CD4-positive, alpha-beta T cell treated with Interferon alpha-2 for 1 hour (primary cell): ENCODE measurements around the gene SPATA1.
"Not testable (repeated sequence)": the region's sequence is repeated elsewhere in the genome, so short reads cannot be mapped to it uniquely, and the experiment has no call there.

ENCODE experiments used
- DNase-seq, 2 donors: peaks; one replicate each; pipeline ENCODE4 v3.0.0-alpha.2; 2020 to 2022

SPATA1 gene, protein sequence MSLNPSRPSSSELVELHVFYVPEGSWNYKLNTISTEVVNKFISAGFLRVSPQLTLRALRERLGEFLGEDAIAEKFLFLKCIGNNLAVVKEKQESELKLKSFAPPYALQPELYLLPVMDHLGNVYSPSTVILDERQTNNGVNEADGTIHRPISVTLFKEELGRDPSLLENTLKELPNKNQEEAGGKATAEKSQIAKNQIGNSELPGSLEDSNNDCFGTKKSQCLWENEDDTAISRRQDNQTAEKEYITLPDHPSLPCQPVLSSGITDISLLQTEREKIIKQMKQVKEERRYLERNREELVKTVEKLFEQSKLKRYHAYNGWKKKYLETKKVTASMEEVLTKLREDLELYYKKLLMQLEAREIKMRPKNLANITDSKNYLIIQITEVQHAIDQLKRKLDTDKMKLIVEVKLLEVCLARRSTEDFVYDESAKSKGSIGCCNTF

DNA sequence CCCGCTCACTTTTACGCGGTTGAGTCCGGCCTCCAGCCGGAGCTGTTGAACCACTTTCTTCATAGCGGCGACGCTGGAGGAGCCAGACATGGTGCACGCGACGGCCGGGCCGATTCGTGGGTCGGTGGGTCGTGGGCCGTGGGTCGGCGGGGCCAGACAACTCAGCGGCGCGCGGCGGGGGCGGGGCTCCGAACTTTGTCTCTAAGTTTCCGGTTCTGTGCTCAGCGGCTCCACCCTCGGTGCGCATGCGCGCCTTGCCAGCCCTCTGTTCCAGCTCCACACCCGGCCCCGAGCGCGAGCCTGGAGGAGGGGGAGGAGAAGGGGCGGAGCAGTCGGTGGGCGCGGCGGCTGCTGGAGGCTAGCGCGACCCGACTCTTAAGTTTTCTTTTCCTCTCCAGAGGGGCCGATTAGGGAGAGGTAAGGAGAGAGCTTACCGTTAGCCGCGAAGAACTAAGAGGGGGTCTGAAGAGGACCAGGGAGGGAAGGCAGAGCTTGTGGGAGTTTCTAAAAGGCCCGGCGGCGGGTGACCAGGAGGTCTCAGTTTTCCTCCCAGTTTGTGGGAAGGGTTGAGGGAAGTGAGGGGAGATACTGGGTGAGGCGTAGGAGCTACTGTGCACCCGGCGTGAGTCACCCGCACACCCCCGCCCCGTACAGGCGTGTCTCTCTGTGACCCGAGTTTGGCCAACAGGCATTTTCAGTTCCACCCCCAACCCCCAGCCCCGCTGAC lies at the start of gene SPATA1, which contains the start of gene GNG5:
Gene SPATA1 (plus strand): TSS at position 385 of the 727 bp plus-strand sequence. CDS start 9,974 bp downstream, outside the sequence.
Gene GNG5 (minus strand): TSS at position 580 of the 727 bp plus-strand sequence. CDS start 490 bp downstream, at position 90.
- peak; percentile 98 for DNase-seq

DNA sequence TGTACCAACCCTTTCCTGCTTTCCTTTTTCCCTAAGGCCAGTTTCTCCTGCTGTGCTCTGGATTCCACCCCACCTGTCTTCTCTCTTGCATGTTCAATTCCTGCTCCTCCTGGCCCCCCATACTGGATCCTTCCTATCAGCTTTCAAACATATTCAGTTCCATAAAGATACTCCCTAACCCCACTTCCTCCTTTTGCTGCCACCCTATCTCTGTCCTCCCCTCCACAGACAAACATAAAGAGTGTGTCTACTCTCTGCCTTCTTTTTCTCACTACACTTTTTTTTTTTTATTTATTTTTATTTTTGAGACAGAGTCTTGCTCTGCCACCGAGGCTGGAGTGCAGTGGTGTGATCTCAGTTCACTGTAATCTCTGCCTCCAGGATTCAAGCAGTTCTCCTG lies 44.1 kb upstream of the SPATA1 start:
- no peak for DNase-seq

- DNase-seq, result no peak
Observed at GRCh38 chr1:84467298-84467697, 38.9 kb upstream of the SPATA1 start.

GRCh38 chr1:84476225-84476624 lies 30.0 kb upstream of the SPATA1 start:
- DNase-seq, result no peak

DNA sequence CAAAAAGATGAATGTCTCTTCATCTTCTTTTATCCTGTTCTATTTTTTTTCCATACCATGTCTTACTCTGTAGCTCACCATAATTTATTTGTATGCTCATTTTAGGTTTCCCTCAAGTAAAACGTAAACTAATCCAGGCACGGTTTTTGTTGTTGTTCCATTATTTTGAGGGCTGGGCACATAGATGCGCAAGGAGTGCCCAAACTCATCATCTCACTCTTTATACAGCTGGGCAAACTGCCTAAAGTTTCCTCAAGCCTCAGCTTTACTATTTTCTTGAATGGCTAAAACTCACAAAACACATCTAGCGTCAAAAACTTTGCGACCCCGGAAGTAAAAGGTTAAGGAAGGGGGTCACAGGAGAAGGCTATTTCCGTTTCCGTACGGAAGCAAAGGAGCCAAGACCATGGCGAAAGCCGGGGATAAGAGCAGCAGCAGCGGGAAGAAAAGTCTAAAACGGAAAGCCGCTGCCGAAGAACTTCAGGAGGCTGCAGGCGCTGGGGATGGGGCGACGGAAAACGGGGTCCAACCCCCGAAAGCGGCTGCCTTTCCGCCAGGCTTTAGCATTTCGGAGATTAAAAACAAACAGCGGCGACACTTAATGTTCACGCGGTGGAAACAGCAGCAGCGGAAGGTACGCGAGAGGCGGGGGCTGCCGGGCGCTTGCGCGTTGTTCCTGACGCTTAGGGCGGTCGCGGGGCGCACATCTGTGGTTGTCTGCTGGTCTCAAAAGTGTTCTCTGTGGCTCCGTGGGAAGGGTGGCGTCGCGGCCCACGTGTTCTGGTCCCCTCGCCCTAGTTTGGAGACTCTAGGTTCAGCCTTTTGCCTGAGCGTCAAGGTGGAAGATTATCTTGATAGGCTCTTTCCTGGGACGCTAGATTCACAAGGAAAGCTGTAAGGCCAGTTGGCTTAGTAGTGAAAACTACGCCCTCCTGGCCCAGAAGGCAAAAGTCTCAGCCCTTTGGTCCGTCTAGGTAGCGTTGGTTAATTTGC lies 27.0 kb upstream of the SPATA1 start, which contains the start of gene RPF1:
Gene RPF1 (plus strand): TSS at position 391 of the 993 bp plus-strand sequence. CDS start 16 bp downstream, at position 407.
- peak; percentile 75 to 82 for DNase-seq

DNA sequence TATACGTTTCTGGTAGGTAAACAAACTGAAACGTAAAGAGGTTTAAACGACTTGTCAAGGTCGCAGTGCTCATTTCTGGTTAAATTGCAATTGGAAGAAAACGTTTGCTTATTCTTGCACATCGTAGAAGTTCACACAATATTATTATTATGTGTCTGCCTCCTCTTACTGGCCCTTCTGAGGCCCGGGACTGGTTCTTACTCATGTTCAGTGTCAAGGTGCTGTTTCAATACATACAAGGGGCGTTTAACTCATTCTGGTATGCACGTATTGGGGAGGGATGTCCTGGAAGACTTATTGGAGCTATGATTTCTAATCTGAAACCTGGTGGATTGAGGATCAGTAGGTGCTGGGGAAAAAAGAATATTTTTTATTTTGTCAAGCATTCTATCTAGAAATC lies 26.2 kb upstream of the SPATA1 start:
- DNase-seq, result no peak

- DNase-seq, result no peak
Observed at GRCh38 chr1:84480650-84481049, 25.5 kb upstream of the SPATA1 start.

DNA sequence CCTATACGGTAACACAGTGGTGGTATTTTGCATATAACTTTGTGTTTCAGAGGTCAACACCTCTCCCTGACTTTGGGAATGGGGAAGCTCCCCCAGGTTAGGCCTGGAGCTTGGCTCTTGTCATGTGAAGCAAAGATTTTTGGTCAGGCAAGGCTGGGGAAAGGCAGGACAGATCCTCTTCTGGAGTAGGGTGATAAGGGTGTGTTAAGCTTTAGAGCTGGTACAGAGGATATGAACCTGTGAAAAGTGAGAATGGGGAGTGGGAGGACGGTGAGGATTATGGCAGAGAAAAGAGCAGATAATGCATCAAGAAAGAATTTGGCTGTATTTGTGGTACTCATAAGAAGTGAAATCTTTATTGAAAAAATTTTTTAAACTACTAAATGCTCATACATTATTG lies 24.9 kb upstream of the SPATA1 start:
- DNase-seq, result no peak

DNA sequence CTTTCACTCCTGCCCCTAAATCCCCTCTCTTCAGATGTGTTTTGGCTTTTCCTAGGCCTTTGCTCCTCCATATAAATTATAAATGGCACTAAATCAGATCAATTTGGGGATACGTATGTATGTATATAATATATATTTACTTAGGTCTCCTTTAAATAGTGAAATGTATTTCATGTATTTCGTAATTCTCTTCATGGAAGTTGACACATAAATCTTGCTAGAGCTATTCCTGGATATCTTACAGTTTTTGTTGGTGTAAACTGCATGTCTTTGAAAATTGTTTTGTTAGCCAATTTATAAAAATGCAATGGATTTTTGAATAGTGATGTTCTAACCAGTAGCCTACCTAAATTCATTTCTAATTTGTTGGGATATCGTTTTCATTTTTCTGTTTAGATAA lies 18.1 kb upstream of the SPATA1 start:
- no peak for DNase-seq

GRCh38 chr1:84489766-84490165 lies 16.4 kb upstream of the SPATA1 start:
- DNase-seq, result no peak

GRCh38 chr1:84492726-84493125 lies 13.5 kb upstream of the SPATA1 start:
- no peak for DNase-seq

DNA sequence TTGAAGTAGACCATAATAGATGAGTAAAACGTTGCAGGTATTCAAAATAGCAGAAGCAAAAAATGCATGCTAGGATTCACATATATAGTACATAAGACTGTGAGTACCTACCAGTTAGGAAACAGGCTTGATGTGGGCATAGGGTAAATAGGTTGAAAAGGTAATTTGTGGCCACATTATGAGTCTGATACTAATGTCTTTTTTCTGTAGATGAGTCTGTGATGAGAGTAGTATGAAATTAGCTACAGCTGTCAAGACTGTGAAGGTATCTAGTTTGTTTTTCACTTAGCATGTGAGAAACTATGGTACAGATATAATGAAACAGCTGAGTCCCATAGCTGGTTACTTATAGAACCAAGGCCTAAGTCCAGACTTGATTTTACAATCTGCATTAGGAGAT lies 12.4 kb upstream of the SPATA1 start:
- no peak for DNase-seq

DNA sequence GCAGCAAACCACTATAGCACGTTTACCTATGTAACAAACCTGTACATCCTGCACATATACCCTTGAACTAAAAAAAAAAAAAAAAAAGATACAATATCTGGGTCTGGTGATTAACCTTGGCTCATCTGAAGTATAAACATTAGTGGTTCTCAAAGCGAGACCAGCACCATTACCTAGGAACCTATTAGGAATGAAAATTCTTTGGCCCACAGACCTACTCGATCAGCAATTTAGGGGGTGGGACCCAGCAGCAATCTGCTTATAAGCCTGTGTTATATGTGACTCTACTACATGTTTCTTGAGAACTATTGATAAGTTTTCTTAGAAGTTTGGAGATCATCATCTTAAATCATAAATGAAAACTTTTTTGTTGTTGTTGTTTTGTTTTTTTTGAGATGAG lies 9.7 kb upstream of the SPATA1 start:
- DNase-seq, result no peak

GRCh38 chr1:84497631-84498275 lies 8.4 kb upstream of the SPATA1 start:
- no peak for DNase-seq

DNA sequence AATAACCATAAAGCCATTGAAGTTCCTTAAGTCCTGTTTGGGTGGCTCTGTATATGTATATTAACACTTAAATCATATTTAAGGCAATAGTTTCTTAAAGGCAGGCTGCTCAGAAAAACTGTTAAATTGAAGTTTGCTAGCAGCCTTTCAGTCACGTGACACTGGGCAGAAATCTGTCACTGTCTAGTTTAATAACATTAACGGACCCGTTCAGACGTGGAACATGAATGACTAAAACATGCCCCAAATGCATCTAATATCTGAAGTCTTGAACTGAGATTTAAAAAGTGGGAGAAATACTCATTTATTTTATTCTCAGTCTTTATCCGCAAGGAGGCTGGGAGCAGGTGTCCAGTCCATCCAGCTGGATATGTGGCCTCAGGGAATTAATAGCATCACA lies 3.3 kb upstream of the SPATA1 start:
- DNase-seq, result no peak

DNA sequence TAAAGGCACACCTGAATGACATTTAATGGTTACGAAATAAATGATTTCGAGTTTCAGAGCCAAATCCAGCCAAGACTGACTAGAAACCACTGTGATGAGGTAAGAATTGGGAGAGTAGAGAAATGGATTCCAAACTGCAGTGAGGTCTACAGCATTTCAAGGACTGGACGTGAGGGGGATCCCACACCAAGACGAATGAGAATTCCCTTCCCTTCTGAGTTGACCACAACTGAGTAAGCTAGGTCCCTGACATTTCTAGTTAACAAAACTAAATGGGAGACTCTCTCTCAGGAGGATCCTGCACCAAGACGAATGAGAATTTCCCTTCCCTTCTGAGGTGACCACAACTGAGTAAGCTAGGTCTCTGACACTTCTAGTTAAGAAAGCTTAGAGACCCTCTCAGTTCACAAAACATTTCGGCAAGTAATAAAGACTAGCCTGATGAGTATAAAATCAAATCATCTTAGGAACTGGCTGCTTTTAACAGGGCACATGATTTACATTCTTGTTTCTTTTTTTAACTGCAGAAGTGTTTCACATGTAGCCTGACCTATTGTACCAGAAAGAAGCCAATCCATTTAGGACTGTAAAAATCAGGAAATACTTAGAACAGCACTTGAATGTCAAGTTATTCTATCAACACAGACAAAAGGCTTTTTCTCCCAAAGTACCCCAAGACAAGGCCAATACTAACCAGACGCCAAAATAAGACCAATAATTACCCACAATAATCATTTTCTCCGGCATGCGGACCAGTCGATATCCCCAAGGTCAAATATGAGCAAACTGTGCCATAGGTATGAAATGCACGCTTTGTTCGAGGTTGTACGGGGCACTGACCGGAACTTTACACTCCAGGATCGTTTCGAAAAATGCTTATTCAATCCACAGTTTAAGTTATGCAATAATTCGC lies 1.4 kb upstream of the SPATA1 start:
- DNase-seq, result peak in 1 of 2 donors; percentile 20

GRCh38 chr1:84505493-84506001 lies 639 bp upstream of the SPATA1 start:
- DNase-seq, result no peak

GRCh38 chr1:84506729-84507453 lies 705 bp downstream of the SPATA1 start:
- DNase-seq, result no peak

DNA sequence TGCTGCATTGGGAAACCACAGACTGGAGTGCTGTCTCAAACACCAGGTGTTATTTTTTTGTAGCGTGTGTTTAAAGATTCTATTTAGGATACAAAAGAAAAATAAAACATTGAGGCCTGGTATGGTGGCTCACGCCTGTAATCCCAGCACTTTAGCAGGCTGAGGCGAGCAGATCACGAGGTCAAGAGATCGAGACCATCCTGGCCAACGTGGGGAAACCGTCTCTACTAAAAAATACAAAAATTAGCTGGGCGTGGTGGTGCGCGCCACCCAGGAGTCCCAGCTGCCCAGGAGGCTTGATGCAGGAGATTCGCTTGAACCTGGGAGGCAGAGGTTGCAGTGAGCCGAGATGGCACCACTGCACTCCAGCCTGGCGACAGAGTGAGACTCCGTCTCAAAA lies 1.7 kb downstream of the SPATA1 start:
- DNase-seq, result not testable (repeated sequence)

DNA sequence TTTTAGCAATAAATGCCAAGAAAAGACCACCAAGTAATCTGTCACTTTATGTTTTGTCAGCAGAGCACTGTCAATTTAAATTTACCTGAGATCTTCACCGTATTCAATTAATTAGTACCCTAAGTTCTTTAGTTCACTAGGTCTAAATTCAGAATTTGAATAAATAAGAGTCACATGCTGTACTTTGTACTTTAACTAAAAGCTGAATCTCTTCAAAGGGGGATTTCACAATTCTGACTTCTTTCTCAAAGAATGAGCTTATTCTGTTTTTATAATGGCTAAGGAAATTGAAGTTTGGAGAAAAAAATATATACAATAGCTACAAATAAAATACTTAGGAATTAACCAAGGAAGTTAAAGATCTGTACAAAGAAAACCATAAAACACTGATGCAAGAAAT lies 2.3 kb downstream of the SPATA1 start:
- DNase-seq, result no peak
